A549 treated with GW870086 at 1 μM for 4 hours (cell line): ENCODE measurements around the gene SART3. TPM values are rescaled to one million over a fixed set of nuclear protein-coding genes. Genes with fewer than 3 reads are reported as not detected.

Experiments
- total RNA-seq: library from RNA; stranded (reverse); fragments of 200-300 nt; extraction: Qiagen RNA extraction; gene quantifications from 5 replicates; pipeline ENCODE4 v1.2.3, GENCODE V29; 2022; ENCODE audit warnings: low read depth

The SART3 gene
- 36.2 to 43.5 TPM (median 40.9 TPM) in 5 replicates for total RNA-seq

DNA sequence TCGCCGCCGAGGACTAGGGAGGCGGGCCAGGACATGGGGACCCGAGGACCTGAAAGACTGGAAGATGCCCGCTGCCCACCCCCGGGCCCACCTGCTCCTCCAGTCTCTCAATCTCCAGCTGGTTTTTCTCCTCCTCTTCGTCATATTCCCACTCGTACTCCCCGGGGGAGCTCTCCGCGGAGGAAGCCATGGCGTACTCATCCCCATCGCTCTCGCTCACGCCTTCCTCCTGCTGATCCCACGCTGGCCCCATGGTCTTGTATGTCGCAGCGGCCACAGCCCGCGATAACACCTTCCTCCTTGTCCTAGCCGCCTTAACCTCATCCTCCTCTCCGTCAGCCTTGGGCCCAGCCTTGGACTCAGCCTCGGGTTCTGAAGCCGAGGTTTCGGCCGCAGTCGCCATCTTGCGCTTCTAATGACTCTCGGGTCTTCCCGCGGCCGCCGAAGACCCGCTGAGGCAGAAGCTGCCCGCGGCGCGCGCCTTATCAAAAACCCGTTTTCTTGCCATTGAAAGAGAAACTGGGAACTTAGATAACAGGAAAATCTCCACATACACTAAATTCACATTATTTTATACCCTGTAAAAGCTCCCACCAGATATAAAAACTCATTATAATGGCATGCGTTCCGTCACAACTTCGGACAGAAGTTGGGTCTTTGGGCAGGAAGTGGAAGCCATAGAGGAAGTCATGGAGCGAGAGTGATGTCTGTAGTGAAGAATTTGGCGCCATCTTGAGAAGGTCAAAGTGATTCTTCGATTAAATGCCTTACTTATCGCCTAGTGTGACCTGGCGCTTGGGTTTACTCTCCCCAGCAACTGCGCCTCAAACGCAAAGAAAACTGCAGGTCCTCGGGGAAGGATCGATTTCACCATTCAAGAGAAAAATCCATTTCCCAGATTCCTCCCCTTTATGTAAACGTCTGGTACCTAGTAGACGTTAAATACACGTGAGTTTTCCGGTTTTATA, at the start of gene SART3:
Gene SART3, minus strand, starts transcription at position 422 of the 968 bp plus-strand sequence. Its CDS starts 19 bp downstream, at position 403.

DNA sequence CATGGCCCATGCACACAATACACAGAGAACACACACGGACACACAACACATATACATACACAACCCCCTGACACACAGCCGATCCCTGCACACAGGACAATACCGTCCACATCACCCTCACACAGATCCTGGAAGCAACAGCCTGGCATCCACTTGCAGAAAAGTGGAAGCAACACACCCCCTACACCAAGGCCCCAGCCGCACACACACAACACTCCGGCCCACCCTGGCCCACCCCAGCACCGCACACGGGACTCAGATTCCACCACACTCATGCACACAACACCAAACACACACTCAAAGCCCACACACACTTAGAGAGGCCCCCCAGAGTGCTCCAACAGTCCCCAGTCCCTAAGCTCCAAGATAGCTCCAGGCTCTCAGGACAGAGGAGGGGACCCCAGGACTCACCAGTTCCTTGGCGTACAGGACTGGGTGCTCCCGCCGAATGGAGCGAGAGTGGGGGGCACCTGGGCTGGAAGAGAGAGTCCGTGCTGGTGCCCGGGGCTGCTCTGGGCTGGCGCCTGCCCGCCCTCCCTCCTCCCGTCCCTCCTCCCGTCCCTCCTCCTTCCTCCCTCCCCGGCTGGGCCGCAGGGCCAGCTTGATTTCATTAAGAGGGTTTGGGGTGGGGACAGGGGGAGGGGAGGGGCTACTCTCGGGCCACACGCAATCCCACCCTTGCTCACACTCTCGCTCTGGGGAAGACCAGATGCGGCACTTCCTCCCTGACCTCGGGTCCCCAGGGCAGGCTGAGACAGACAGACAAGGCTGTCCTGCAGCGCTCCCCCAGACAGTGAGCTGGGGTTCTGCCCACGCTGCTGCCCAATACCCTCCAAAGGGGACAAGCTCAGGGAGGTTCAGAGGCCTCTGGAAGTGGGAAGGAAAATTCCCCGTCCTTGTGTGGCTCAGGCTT, 36.8 kb upstream of the SART3 start, which contains the start of gene TMEM119:
Gene TMEM119, minus strand, starts transcription at position 526 of the 913 bp plus-strand sequence. CDS start 5,701 bp downstream, outside the sequence.

DNA sequence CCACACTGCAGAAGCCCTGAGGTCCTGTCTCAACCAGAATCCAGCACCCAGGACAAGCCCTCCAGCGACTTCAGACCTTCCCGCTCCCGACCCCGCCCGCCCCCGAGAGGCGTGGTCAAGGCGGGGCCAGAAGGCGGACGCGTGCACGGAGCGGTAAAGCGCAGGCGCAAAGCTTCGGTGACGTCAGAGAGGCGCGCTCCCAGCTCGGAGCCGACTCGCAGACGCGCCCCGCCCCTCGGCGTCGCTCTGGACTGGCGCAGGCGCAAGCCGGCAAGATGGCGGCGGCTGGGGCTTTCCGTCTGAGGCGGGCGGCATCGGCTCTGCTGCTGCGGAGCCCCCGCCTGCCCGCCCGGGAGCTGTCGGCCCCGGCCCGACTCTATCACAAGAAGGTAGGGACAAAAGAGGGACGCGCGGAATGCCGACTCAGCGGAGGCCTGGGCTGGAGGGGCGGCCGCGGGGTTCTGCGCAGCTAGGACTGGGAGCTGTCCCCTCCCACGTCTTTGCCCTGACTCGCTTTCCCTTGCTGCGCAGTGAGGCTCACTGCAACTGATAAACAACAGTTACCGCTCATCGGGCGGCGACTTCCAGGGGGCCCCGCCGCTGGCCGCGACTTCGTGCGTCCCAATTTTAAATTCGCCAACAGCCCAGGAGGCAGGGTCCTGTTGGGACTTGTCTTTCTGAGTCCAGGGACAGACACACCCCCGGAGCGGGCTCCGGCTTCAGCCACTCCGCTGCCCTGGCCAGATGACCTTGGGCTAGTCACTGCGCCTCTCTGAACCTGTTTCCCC, 1.6 kb upstream of the SART3 start, which contains the start of gene ISCU:
Gene ISCU, plus strand, starts transcription at position 249 of the 788 bp plus-strand sequence. Its CDS starts 27 bp downstream, at position 276.

GRCh38 chr12:108514973-108515814, 45.8 kb downstream of the SART3 start, which contains the start of gene FICD:
TSS of gene FICD (plus strand) at chr12:108515277. CDS start at chr12:108516973, 1,696 bp downstream.

Other genes starting within 250 kb of the SART3 start
- 0.05 TPM in 2 of 5 replicates, not detected in the others for gene CMKLR1, start 221.9 kb downstream of the SART3 start, total RNA-seq
- gene FICD, start 45.9 kb downstream of the SART3 start, total RNA-seq, result 2.8 to 3.4 TPM (median 3.1 TPM) in 5 replicates
- gene ISCU, start 1.4 kb upstream of the SART3 start, total RNA-seq, result 89.2 to 99.6 TPM (median 94.8 TPM) in 5 replicates
- gene TMEM119, start 36.9 kb upstream of the SART3 start, total RNA-seq, result 0.05 to 0.16 TPM (median 0.15 TPM) in 3 of 5 replicates, not detected in the others
- 0.63 to 1.1 TPM (median 1.1 TPM) in 5 replicates for gene SELPLG, start 72.7 kb upstream of the SART3 start, total RNA-seq
- gene CORO1C, start 170.3 kb upstream of the SART3 start, total RNA-seq, result 149 to 199 TPM (median 186 TPM) in 5 replicates